Posterior cingulate gyrus (tissue), 11 donors: ENCODE data around the gene PLPPR1.
A peak's percentile ranks its signal among the peaks of the same experiment; 100 is the strongest.

Experiments used
- DNase-seq, 10 donors: peaks; one replicate each; pipeline versions ENCODE4 v3.0.0 to v3.0.0-alpha.2; 2020 to 2021; ENCODE audit warnings: mixed read lengths in 3 of 10
- intact Hi-C: fragments of 100-400 bp; cut with DNase I; formaldehyde crosslinking; loops from one replicate; pipeline ENCODE4 v1.15.1; 2023

Gene PLPPR1

GRCh38 chr9:101028346-101029314 lies at the start of gene PLPPR1:
Gene PLPPR1 (plus strand): TSS chr9:101028727.
- DNase-seq: peak; percentile 75 to 97 (median 86)
- intact Hi-C loops: no loop called here

GRCh38 chr9:100989731-100990130 lies 38.8 kb upstream of the PLPPR1 start:
- intact Hi-C loops: no loop called here
- no peak for DNase-seq

GRCh38 chr9:100990605-100991381 lies 37.7 kb upstream of the PLPPR1 start:
- no peak for DNase-seq
- intact Hi-C loops: no loop called here

- intact Hi-C loops: no loop called here
- no peak for DNase-seq
Measured at GRCh38 chr9:100992632-100993031, 35.9 kb upstream of the PLPPR1 start.

GRCh38 chr9:100999906-101000544 lies 28.5 kb upstream of the PLPPR1 start:
- intact Hi-C loops: no loop called here
- DNase-seq: no peak

GRCh38 chr9:101005246-101005645 lies 23.3 kb upstream of the PLPPR1 start:
- intact Hi-C loops: no loop called here
- DNase-seq: no peak

GRCh38 chr9:101014566-101014965 lies 14.0 kb upstream of the PLPPR1 start:
- intact Hi-C loops: no loop called here
- DNase-seq: no peak

- intact Hi-C loops: no loop called here
- DNase-seq: peak in 2 of 10 donors; percentile 52 to 62
Measured at GRCh38 chr9:101018467-101018866, 10.1 kb upstream of the PLPPR1 start.

- DNase-seq: no peak
- intact Hi-C loops: no loop called here
Measured at GRCh38 chr9:101022704-101023103, 5.8 kb upstream of the PLPPR1 start.

- no peak for DNase-seq
- intact Hi-C loops: no loop called here
Measured at GRCh38 chr9:101025940-101026339, 2.6 kb upstream of the PLPPR1 start.

GRCh38 chr9:101026824-101027223 lies 1.7 kb upstream of the PLPPR1 start:
- intact Hi-C loops: no loop called here
- no peak for DNase-seq

GRCh38 chr9:101027236-101027635 lies 1.3 kb upstream of the PLPPR1 start:
- intact Hi-C loops: no loop called here

GRCh38 chr9:101027733-101028345 lies 688 bp upstream of the PLPPR1 start:
- intact Hi-C loops: no loop called here
- DNase-seq: peak in 1 of 10 donors; percentile 59

More at GRCh38 chr9:101027236-101027635, 1.3 kb upstream of the PLPPR1 start:
- no peak for DNase-seq

- peak in 5 of 10 donors; percentile 25 to 87 (median 73) for DNase-seq
- intact Hi-C loops: loop anchor here (10.0 kb wide), 1 partner anchor 205 kb away; no protein-coding TSS in a partner anchor
Measured at GRCh38 chr9:101029315-101030085, 973 bp downstream of the PLPPR1 start.

GRCh38 chr9:101030086-101030391 lies 1.5 kb downstream of the PLPPR1 start:
- DNase-seq: no peak

GRCh38 chr9:101032426-101032825 lies 3.9 kb downstream of the PLPPR1 start:
- intact Hi-C loops: loop anchor here (10.0 kb wide), 1 partner anchor 202 kb away; no protein-coding TSS in a partner anchor
- no peak for DNase-seq

More at GRCh38 chr9:101030086-101030391, 1.5 kb downstream of the PLPPR1 start:
- intact Hi-C loops: loop anchor here (10.0 kb wide), 1 partner anchor 205 kb away; no protein-coding TSS in a partner anchor

GRCh38 chr9:101034222-101034621 lies 5.7 kb downstream of the PLPPR1 start:
- intact Hi-C loops: loop anchor here (10.0 kb wide), 1 partner anchor 201 kb away; no protein-coding TSS in a partner anchor
- no peak for DNase-seq

- intact Hi-C loops: loop anchor here (10.0 kb wide), 1 partner anchor 200 kb away; no protein-coding TSS in a partner anchor
- no peak for DNase-seq
Measured at GRCh38 chr9:101035098-101035497, 6.6 kb downstream of the PLPPR1 start.

GRCh38 chr9:101037430-101037829 lies 8.9 kb downstream of the PLPPR1 start:
- intact Hi-C loops: loop anchor here (10.0 kb wide), 1 partner anchor 197 kb away; no protein-coding TSS in a partner anchor
- DNase-seq: no peak
